Choroid plexus epithelial cell (primary cell): Measurements from ENCODE around the gene USP17L24.
"Not testable (repeated sequence)": the region's sequence is repeated elsewhere in the genome, so short reads cannot be mapped to it uniquely, and the experiment has no call there.

Experiments used
- DNase-seq: peaks from one replicate; pipeline ENCODE4 v3.0.0-alpha.2; 2010; ENCODE audit warnings: low read depth
- H3K4me3 ChIP-seq: 2 replicates; pipeline ENCODE4 v1.5.1; 2011; ENCODE audit warnings: low read depth, mild to moderate bottlenecking, control low read depth, low read length, moderate library complexity

The USP17L24 gene, protein sequence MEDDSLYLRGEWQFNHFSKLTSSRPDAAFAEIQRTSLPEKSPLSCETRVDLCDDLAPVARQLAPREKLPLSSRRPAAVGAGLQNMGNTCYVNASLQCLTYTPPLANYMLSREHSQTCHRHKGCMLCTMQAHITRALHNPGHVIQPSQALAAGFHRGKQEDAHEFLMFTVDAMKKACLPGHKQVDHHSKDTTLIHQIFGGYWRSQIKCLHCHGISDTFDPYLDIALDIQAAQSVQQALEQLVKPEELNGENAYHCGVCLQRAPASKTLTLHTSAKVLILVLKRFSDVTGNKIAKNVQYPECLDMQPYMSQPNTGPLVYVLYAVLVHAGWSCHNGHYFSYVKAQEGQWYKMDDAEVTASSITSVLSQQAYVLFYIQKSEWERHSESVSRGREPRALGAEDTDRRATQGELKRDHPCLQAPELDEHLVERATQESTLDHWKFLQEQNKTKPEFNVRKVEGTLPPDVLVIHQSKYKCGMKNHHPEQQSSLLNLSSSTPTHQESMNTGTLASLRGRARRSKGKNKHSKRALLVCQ

DNA sequence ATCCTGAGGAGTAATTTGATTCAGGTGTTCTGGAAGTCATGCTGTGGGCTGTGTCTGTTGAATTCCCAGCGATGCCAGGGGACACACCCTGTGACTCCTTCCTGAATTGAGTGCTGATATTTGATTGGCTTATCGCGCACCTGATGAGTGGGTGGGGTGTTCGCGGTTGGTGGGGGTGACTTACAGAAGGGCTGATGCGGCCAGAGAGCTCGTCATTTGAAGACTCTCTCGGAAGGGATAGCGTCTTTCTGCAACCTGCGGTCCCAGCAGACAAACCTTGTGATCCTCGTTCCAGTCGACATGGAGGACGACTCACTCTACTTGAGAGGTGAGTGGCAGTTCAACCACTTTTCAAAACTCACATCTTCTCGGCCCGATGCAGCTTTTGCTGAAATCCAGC, at the start of gene USP17L24:
Gene USP17L24 (plus strand): TSS at position 301 of the 400 bp plus-strand sequence. CDS start 0 bp downstream, at position 301.
- not testable (repeated sequence) for DNase-seq, H3K4me3 ChIP-seq

DNA sequence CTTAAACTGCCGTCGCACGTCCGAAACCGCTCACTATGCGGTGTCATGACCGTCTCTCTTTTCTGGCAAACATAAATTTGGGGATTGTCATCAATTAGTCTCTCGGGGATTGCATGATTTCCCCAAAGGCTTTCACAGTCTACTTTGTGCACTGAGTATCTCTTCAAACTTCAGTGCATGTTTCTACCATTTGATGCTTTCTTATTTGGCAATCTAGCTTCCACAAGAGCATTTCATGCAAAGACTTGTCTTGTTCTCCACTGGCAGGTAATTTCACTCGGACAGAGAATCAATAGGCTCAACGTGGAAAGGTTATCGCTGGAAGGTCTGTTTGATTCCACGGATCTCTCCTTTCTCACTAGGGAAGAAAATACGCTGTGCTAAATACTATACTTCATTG, 774 bp upstream of the USP17L24 start:
- not testable (repeated sequence) for DNase-seq, H3K4me3 ChIP-seq

DNA sequence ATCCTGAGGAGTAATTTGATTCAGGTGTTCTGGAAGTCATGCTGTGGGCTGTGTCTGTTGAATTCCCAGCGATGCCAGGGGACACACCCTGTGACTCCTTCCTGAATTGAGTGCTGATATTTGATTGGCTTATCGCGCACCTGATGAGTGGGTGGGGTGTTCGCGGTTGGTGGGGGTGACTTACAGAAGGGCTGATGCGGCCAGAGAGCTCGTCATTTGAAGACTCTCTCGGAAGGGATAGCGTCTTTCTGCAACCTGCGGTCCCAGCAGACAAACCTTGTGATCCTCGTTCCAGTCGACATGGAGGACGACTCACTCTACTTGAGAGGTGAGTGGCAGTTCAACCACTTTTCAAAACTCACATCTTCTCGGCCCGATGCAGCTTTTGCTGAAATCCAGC, 4.6 kb downstream of the USP17L24 start, which contains the start of gene USP17L25:
Gene USP17L25 (plus strand): TSS at position 301 of the 400 bp plus-strand sequence. CDS start 0 bp downstream, at position 301.
- not testable (repeated sequence) for DNase-seq, H3K4me3 ChIP-seq

DNA sequence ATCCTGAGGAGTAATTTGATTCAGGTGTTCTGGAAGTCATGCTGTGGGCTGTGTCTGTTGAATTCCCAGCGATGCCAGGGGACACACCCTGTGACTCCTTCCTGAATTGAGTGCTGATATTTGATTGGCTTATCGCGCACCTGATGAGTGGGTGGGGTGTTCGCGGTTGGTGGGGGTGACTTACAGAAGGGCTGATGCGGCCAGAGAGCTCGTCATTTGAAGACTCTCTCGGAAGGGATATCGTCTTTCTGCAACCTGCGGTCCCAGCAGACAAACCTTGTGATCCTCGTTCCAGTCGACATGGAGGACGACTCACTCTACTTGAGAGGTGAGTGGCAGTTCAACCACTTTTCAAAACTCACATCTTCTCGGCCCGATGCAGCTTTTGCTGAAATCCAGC, 9.4 kb downstream of the USP17L24 start, which contains the start of gene USP17L26:
Gene USP17L26 (plus strand): TSS at position 301 of the 400 bp plus-strand sequence. CDS start 0 bp downstream, at position 301.
- DNase-seq: not testable (repeated sequence)

DNA sequence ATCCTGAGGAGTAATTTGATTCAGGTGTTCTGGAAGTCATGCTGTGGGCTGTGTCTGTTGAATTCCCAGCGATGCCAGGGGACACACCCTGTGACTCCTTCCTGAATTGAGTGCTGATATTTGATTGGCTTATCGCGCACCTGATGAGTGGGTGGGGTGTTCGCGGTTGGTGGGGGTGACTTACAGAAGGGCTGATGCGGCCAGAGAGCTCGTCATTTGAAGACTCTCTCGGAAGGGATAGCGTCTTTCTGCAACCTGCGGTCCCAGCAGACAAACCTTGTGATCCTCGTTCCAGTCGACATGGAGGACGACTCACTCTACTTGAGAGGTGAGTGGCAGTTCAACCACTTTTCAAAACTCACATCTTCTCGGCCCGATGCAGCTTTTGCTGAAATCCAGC, 14.1 kb downstream of the USP17L24 start, which contains the start of gene USP17L5:
Gene USP17L5 (plus strand): TSS at position 301 of the 400 bp plus-strand sequence. CDS start 0 bp downstream, at position 301.
- H3K4me3 ChIP-seq, DNase-seq: not testable (repeated sequence)

More for the DNA sequence above, 9.4 kb downstream of the USP17L24 start, which contains the start of gene USP17L26:
- not testable (repeated sequence) for H3K4me3 ChIP-seq

DNA sequence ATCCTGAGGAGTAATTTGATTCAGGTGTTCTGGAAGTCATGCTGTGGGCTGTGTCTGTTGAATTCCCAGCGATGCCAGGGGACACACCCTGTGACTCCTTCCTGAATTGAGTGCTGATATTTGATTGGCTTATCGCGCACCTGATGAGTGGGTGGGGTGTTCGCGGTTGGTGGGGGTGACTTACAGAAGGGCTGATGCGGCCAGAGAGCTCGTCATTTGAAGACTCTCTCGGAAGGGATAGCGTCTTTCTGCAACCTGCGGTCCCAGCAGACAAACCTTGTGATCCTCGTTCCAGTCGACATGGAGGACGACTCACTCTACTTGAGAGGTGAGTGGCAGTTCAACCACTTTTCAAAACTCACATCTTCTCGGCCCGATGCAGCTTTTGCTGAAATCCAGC, 18.9 kb downstream of the USP17L24 start, which contains the start of gene USP17L27:
Gene USP17L27 (plus strand): TSS at position 301 of the 400 bp plus-strand sequence. CDS start 0 bp downstream, at position 301.
- not testable (repeated sequence) for DNase-seq, H3K4me3 ChIP-seq

DNA sequence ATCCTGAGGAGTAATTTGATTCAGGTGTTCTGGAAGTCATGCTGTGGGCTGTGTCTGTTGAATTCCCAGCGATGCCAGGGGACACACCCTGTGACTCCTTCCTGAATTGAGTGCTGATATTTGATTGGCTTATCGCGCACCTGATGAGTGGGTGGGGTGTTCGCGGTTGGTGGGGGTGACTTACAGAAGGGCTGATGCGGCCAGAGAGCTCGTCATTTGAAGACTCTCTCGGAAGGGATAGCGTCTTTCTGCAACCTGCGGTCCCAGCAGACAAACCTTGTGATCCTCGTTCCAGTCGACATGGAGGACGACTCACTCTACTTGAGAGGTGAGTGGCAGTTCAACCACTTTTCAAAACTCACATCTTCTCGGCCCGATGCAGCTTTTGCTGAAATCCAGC, 23.6 kb downstream of the USP17L24 start, which contains the start of gene USP17L28:
Gene USP17L28 (plus strand): TSS at position 301 of the 400 bp plus-strand sequence. CDS start 0 bp downstream, at position 301.
- not testable (repeated sequence) for DNase-seq, H3K4me3 ChIP-seq

DNA sequence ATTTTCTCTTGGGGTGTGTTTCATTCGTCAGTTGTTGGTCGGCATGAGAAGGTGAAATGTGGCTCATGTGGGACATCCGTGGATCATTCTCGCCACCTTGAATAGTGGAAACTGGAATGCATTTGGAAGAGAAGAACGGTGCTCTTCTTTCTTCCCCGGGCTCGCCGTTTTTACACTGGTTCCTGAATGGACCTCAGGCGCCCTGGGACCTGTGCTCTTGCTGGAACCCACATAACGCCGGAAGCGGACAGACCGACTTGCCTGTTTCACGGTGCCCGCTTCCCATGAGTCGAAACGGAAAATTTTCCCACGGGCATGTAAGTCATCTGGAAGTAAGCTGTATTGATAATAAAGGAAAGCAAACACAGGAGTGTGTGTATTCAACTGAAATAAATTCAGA, 25.9 kb downstream of the USP17L24 start:
- not testable (repeated sequence) for H3K4me3 ChIP-seq

DNA sequence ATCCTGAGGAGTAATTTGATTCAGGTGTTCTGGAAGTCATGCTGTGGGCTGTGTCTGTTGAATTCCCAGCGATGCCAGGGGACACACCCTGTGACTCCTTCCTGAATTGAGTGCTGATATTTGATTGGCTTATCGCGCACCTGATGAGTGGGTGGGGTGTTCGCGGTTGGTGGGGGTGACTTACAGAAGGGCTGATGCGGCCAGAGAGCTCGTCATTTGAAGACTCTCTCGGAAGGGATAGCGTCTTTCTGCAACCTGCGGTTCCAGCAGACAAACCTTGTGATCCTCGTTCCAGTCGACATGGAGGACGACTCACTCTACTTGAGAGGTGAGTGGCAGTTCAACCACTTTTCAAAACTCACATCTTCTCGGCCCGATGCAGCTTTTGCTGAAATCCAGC, 28.4 kb downstream of the USP17L24 start, which contains the start of gene USP17L29:
Gene USP17L29 (plus strand): TSS at position 301 of the 400 bp plus-strand sequence. CDS start 0 bp downstream, at position 301.
- DNase-seq, H3K4me3 ChIP-seq: not testable (repeated sequence)

More for the DNA sequence above, 25.9 kb downstream of the USP17L24 start:
- not testable (repeated sequence) for DNase-seq

DNA sequence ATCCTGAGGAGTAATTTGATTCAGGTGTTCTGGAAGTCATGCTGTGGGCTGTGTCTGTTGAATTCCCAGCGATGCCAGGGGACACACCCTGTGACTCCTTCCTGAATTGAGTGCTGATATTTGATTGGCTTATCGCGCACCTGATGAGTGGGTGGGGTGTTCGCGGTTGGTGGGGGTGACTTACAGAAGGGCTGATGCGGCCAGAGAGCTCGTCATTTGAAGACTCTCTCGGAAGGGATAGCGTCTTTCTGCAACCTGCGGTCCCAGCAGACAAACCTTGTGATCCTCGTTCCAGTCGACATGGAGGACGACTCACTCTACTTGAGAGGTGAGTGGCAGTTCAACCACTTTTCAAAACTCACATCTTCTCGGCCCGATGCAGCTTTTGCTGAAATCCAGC, 37.9 kb downstream of the USP17L24 start, which contains the start of gene USP17L30:
Gene USP17L30 (plus strand): TSS at position 301 of the 400 bp plus-strand sequence. CDS start 0 bp downstream, at position 301.
- not testable (repeated sequence) for H3K4me3 ChIP-seq, DNase-seq
